Mononuclear cell (primary cell): Measurements from ENCODE around the gene SDK1. TPM values are rescaled to one million over a fixed set of nuclear protein-coding genes. Genes with fewer than 3 reads are reported as not detected.

Source experiments
- H3K27me3 ChIP-seq: 2 replicates; pipeline ENCODE4 v1.6.0; 2011; ENCODE audit warnings: low read length, control low read depth; ENCODE audit not compliant: insufficient read depth
- H3K4me1 ChIP-seq: 2 replicates; pipeline ENCODE4 v1.5.1; 2011; ENCODE audit warnings: mild to moderate bottlenecking, low read length, control low read depth; ENCODE audit not compliant: insufficient read depth
- H3K4me3 ChIP-seq: 2 replicates; pipeline ENCODE4 v1.5.1; 2011; ENCODE audit warnings: mild to moderate bottlenecking, low read length, moderate library complexity
- H3K9me3 ChIP-seq: 2 replicates; pipeline ENCODE4 v1.5.1; 2011; ENCODE audit warnings: low read depth, mild to moderate bottlenecking, control low read depth, low read length
- total RNA-seq: library from RNA; depleted of rRNA; stranded (reverse); fragments of >200 nt; gene quantifications from one replicate; pipeline ENCODE4 v1.2.3, GENCODE V29; 2012

SDK1 gene
- total RNA-seq, 1 donor: 0.31 TPM

- Histone ChIP-seq H3K27me3 (no peaks in the 10 kb centered on the region), H3K4me3 (no peak overlapping the region), H3K9me3 (no peaks in the 10 kb centered on the region), H3K4me1 (no peaks in the 10 kb centered on the region)
Observed at GRCh38 chr7:4164556-4164955, 863.5 kb downstream of the SDK1 start.

DNA sequence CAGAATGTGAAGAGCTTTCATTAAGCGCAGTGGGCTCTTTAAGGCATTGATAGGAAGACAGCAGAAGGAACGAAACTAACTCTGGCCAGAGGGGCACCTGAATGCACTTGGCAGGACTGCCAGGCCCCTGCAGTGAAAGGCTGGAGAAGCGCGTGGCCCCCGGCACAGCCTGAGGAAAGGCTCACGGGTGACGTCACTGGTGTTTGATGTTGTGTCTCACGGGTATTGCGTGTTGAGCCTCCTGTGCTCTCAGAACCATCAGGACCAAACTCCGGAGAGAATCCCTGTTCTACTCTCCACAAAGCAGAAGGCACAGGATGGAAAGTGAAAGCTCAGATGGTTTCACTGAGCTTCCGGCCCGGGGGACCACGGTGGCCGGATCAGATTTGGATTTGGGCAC lies 865.3 kb downstream of the SDK1 start:
- H3K4me1 ChIP-seq: no peaks in the 10 kb centered on the region
- H3K4me3 ChIP-seq: no peak overlapping the region
- H3K9me3 ChIP-seq: no peaks in the 10 kb centered on the region
- no peaks in the 10 kb centered on the region for H3K27me3 ChIP-seq

DNA sequence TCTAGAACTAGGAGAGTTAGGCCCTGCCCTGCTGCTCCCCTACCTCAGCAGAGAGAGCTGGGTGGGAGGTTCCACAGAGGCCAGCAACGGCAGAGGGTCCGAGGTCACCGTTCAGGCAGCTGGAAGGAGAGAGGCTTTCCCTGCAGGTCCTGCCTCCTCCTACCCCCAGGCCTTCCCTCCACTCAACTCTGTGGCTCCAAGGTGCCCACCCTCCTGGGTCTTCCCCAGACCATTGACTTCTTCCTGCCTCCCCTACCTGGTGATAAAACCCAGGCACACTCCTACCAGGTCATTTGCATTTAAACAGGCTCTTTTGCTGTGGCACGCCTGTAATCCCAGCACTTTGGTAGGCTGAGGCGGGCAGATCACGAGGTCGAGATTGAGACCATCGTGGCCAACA lies 865.8 kb downstream of the SDK1 start:
- Histone ChIP-seq H3K4me1 (no peaks in the 10 kb centered on the region), H3K4me3 (no peak overlapping the region), H3K9me3 (no peaks in the 10 kb centered on the region), H3K27me3 (no peaks in the 10 kb centered on the region)

- no peaks in the 10 kb centered on the region for H3K9me3 ChIP-seq
- no peak overlapping the region for H3K4me3 ChIP-seq
- no peaks in the 10 kb centered on the region for H3K4me1 ChIP-seq
- no peaks in the 10 kb centered on the region for H3K27me3 ChIP-seq
Observed at GRCh38 chr7:4167385-4167910, 866.4 kb downstream of the SDK1 start.

DNA sequence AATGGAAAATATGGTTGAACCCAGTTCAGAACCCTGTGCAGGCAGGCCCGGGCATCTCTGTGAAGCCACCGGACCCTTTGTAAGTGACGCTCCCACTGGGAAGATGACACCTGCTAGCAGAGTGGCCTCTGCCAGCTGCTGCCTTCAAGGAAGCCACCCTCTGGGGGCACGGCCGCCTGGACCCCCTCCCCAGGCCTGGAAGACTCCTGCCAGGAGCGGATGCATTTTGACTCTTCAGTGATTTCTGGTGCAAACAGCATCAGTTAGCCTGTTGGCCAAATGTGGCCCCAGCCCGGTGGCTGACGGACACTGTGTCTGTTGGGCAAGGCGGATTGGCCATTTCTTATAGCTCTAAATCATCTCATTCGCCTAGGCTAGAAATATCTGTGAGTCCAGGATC lies 867.0 kb downstream of the SDK1 start:
- no peaks in the 10 kb centered on the region for H3K27me3 ChIP-seq
- no peaks in the 10 kb centered on the region for H3K4me1 ChIP-seq
- no peak overlapping the region for H3K4me3 ChIP-seq
- no peaks in the 10 kb centered on the region for H3K9me3 ChIP-seq

- Histone ChIP-seq H3K9me3 (no peaks in the 10 kb centered on the region), H3K4me1 (no peaks in the 10 kb centered on the region), H3K4me3 (no peak overlapping the region), H3K27me3 (no peaks in the 10 kb centered on the region)
Observed at GRCh38 chr7:4168541-4168940, 867.5 kb downstream of the SDK1 start.

- no peaks in the 10 kb centered on the region for H3K9me3 ChIP-seq
- no peak overlapping the region for H3K4me3 ChIP-seq
- no peaks in the 10 kb centered on the region for H3K4me1 ChIP-seq
- H3K27me3 ChIP-seq: no peaks in the 10 kb centered on the region
Observed at GRCh38 chr7:4169455-4169854, 868.4 kb downstream of the SDK1 start.

- H3K4me3 ChIP-seq: no peak overlapping the region
- H3K4me1 ChIP-seq: no peaks in the 10 kb centered on the region
- no peaks in the 10 kb centered on the region for H3K27me3 ChIP-seq
- no peaks in the 10 kb centered on the region for H3K9me3 ChIP-seq
Observed at GRCh38 chr7:4170997-4171786, 870.1 kb downstream of the SDK1 start.

- no peaks in the 10 kb centered on the region for H3K27me3 ChIP-seq
- H3K9me3 ChIP-seq: no peaks in the 10 kb centered on the region
- H3K4me3 ChIP-seq: no peak overlapping the region
- H3K4me1 ChIP-seq: no peaks in the 10 kb centered on the region
Observed at GRCh38 chr7:4172883-4173282, 871.8 kb downstream of the SDK1 start.

- no peaks in the 10 kb centered on the region for H3K27me3 ChIP-seq
- H3K9me3 ChIP-seq: no peaks in the 10 kb centered on the region
- no peaks in the 10 kb centered on the region for H3K4me1 ChIP-seq
- H3K4me3 ChIP-seq: no peak overlapping the region
Observed at GRCh38 chr7:4173615-4174014, 872.6 kb downstream of the SDK1 start.

GRCh38 chr7:4174016-4174415 lies 873.0 kb downstream of the SDK1 start:
- Histone ChIP-seq H3K4me1 (no peaks in the 10 kb centered on the region), H3K4me3 (no peak overlapping the region), H3K27me3 (no peaks in the 10 kb centered on the region), H3K9me3 (no peaks in the 10 kb centered on the region)

DNA sequence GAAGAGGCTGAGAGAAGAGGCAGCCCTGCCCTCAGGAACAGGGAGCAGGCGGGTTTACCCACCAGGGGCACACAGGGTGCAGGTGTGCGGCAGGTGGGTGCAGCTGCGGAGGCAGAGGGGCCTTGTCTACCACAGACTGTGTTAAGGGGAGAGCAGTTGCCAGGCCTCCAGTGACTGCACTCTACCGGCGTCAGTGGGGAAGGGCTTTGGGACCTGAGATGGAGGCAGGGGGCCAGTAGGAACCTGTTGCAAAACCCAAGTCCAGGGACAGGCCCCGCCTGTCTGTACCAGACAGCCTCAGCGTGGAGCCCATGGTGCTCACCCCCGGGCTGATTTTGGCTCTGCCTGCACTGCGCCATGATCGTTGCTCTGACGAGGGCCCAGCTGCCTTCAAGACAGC lies 873.4 kb downstream of the SDK1 start:
- no peak overlapping the region for H3K4me3 ChIP-seq
- no peaks in the 10 kb centered on the region for H3K27me3 ChIP-seq
- H3K4me1 ChIP-seq: no peaks in the 10 kb centered on the region
- no peaks in the 10 kb centered on the region for H3K9me3 ChIP-seq

DNA sequence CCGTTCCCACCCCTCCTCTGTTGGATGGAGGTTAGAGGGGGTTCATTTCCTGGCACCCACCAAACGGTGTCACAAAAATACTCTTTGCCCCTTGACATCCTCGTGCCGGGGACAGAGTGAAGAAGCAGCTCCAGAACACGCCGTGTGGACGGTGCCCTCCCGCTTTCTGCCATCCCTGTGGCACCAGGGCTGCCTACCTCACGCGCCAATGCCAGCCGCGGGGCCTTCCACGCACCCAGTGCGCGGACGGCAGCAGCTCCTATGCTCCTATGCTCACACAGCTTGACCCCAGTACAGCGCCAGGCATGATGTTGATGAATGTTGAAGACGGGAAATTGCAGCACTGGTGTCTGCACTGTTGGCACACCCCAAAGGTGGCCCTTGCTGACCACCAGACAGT lies 873.8 kb downstream of the SDK1 start:
- H3K27me3 ChIP-seq: no peaks in the 10 kb centered on the region
- no peak overlapping the region for H3K4me3 ChIP-seq
- no peaks in the 10 kb centered on the region for H3K9me3 ChIP-seq
- H3K4me1 ChIP-seq: no peaks in the 10 kb centered on the region

GRCh38 chr7:4175346-4175973 lies 874.4 kb downstream of the SDK1 start:
- Histone ChIP-seq H3K27me3 (no peaks in the 10 kb centered on the region), H3K4me1 (no peaks in the 10 kb centered on the region), H3K9me3 (no peaks in the 10 kb centered on the region), H3K4me3 (no peak overlapping the region)

DNA sequence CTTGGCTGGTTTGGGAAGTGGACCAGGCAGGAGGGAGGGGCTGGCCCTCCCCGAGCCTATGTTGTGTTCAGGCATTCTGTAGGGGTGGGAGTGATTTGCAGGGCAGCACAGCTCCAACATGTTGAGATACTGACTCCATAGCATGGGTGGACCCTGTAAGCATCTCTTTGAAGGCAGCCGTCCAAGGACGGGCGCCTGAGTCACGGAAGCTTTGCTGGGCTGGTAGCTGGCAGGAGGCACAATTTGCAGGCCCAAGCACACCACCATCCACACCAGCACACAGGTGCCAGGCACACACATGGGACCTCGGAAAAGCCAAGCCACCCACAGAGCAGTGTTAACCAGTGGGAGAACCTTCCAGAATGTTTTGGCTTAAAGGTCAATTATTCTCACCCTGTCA lies 875.9 kb downstream of the SDK1 start:
- H3K9me3 ChIP-seq: no peaks in the 10 kb centered on the region
- no peak overlapping the region for H3K4me3 ChIP-seq
- no peaks in the 10 kb centered on the region for H3K27me3 ChIP-seq
- H3K4me1 ChIP-seq: no peaks in the 10 kb centered on the region

DNA sequence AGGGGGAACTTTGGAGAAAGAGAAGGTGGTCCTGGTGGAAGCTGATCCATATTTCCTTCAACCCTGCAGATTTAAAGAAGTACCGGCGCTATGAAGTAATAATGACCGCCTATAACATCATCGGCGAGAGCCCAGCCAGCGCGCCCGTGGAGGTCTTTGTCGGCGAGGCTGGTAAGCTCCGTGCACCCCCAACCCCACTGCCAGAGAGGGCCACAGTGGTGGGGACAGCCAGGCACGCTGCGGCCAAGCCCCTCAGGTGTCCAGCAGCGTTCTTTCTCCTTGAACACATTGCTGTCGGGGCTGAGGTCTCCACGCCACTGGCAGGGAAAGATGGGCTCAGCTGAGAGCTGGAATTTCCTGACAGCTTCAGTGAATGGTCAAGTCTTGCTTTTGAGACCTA lies 877.4 kb downstream of the SDK1 start:
- Histone ChIP-seq H3K27me3 (no peaks in the 10 kb centered on the region), H3K4me1 (no peaks in the 10 kb centered on the region), H3K9me3 (no peaks in the 10 kb centered on the region), H3K4me3 (no peak overlapping the region)
